Adrenal gland (tissue), 12 donors: ENCODE measurements around the gene PTBP3. TPM values are rescaled to one million over a fixed set of nuclear protein-coding genes. Genes with fewer than 3 reads are reported as not detected.
"Not testable (repeated sequence)": the region's sequence is repeated elsewhere in the genome, so short reads cannot be mapped to it uniquely, and the experiment has no call there.

Source experiments
- DNase-seq, 7 donors: peaks; one replicate each; pipeline ENCODE4 v3.0.0-alpha.2; 2019 to 2020
- H3K27ac ChIP-seq, 5 donors: fragments of 200-600 bp; sonication (generic) in 4 of 5; 1 replicate in 3 of 5; 2 replicates in 2 of 5; pipeline versions ENCODE4 v1.5.1 to v1.8.0; 2016 to 2020; ENCODE audit warnings: mild to moderate bottlenecking in 1 of 5
- H3K27me3 ChIP-seq: fragments of 200-600 bp; 2 replicates; pipeline ENCODE4 v1.8.0; 2021
- H3K36me3 ChIP-seq, 2 donors: fragments of 200-600 bp; replicated peaks in 1 of 2; 1 replicate in 1 of 2; 2 replicates in 1 of 2; pipeline versions ENCODE4 v1.5.1 to v1.8.0; 2018 to 2022
- H3K4me1 ChIP-seq, 2 donors: fragments of 200-600 bp; replicated peaks in 1 of 2; 1 replicate in 1 of 2; 2 replicates in 1 of 2; pipeline versions ENCODE4 v1.5.1 to v1.8.0; 2018 to 2021
- H3K4me3 ChIP-seq, 4 donors: fragments of 200-600 bp; sonication (generic) in 3 of 4; one replicate each; pipeline ENCODE4 v1.5.1; 2016 to 2018
- H3K9me3 ChIP-seq, 3 donors: fragments of 200-600 bp; sonication (generic) in 1 of 3; replicated peaks in 1 of 3; 1 replicate in 2 of 3; 2 replicates in 1 of 3; pipeline versions ENCODE4 v1.5.1 to v1.8.0; 2016 to 2021
- CTCF ChIP-seq, 6 experiments: fragments of 450-650 bp in 4 of 6; fragments of 200-600 bp in 2 of 6; sonication (generic) in 1 of 6; IDR thresholded peaks; 1 replicate in 5 of 6; 2 replicates in 1 of 6; pipeline versions ENCODE4 v1.5.1 to v1.8.0; 2016 to 2021; ENCODE audit warnings: antibody characterized with exemption in 6 of 6, mild to moderate bottlenecking in 2 of 6, moderate library complexity in 1 of 6
- POLR2A ChIP-seq, 2 donors: fragments of 450-650 bp; IDR thresholded peaks; one replicate each; pipeline ENCODE4 v1.6.1; 2017; ENCODE audit warnings: antibody characterized with exemption in 2 of 2, mild to moderate bottlenecking in 2 of 2, moderate library complexity in 1 of 2
- WGBS, 4 donors: extraction: QIAGEN DNeasy Blood & Tissue Kit in 2 of 4; methylation state at CpG; one replicate each; pipeline versions ENCODE4 v1.1.5 to v1.1.7; 2013 to 2017; 5-methylcytosine and 5-hydroxymethylcytosine counted together
- intact Hi-C, 2 donors: fragments of 100-400 bp; cut with DNase I; formaldehyde crosslinking; loops; one replicate each; pipeline versions ENCODE4 v1.14.1 to v1.15.0; 2022 to 2023
- polyA plus RNA-seq, 3 donors: library from polyadenylated mRNA; stranded (reverse); fragments of 200-250 nt in 2 of 3; fragments of 350-450 nt in 1 of 3; fragmentation: Illumina TruSeq in 1 of 3; extraction: RNeasy Lipid Tissue Mini Kit (QIAGEN cat#74804) in 1 of 3; gene quantifications; one replicate each; pipeline ENCODE4 v1.2.3, GENCODE V29; 2013 to 2014
- total RNA-seq, 9 donors: library from RNA; depleted of rRNA in 4 of 9; stranded (reverse); fragments of >200 nt in 4 of 9; fragments of 120-200 nt in 1 of 9; fragmentation: NEBNext Ultra II Directional in 1 of 9; extraction: Animal tissue kit (Norgen Biotek cat#: 25700) in 1 of 9; gene quantifications; one replicate each; pipeline versions ENCODE4 v1.1.0 to v1.2.4, GENCODE V29; 2013 to 2023
- donor health status: healthy with polysubstance abuse.
- donor health status: Bipolar disorder and iron deficiency.
- donor health status: DM: yes; HTN: yes; CAD: no.
- donor health status: DM: no; HTN: no; CAD: no.
- donor health status: DM: no; HTN: no; CAD: no.
- donor health status: DM: yes; HTN: yes; CAD: no.

The PTBP3 gene
- total and polyA plus RNA-seq, 12 donors = 4.4 to 56.6 (median 30.8) TPM

GRCh38 chr9:112268413-112268812 is 65.0 kb downstream of the PTBP3 start:
- WGBS, 4 donors = 91 to 97% (median 95%) methylated on average over 5 of the region's 5 CpGs
- intact Hi-C loops = no loop called here
- no peaks in the 10 kb centered on the region for H3K27me3 ChIP-seq
- no peak overlapping the region for H3K27ac ChIP-seq
- H3K4me1 ChIP-seq = peaks cover 13 to 17% of the 10 kb centered on the region in 2 donors
- DNase-seq = no peak
- TF ChIP-seq POLR2A (IDR thresholded peaks at IDR 0.05) = no peak
- TF ChIP-seq CTCF (IDR thresholded peaks at IDR 0.05) = no peak
- H3K9me3 ChIP-seq = no peaks in the 10 kb centered on the region
- H3K36me3 ChIP-seq = peaks cover 0 to 3% of the 10 kb centered on the region in 2 donors
- no peak overlapping the region for H3K4me3 ChIP-seq

- H3K27me3 ChIP-seq, intact Hi-C loops, H3K27ac ChIP-seq, H3K9me3 ChIP-seq, H3K36me3 ChIP-seq, DNase-seq, H3K4me3 ChIP-seq: not testable (repeated sequence)
- H3K4me1 ChIP-seq = peaks cover 18 to 24% of the 10 kb centered on the region in 2 donors
- WGBS, 4 donors = 97 to 99% (median 98%) methylated on average over 16 of the region's 16 CpGs
Measured at GRCh38 chr9:112267086-112267485, 66.3 kb downstream of the PTBP3 start.

- no peaks in the 10 kb centered on the region for H3K27me3 ChIP-seq
- no peaks in the 10 kb centered on the region for H3K9me3 ChIP-seq
- no peak overlapping the region for H3K27ac ChIP-seq
- intact Hi-C loops = no loop called here
- no peak for TF ChIP-seq CTCF (IDR thresholded peaks at IDR 0.05)
- TF ChIP-seq POLR2A (IDR thresholded peaks at IDR 0.05) = no peak
- no peak for DNase-seq
- H3K4me1 ChIP-seq = peaks cover 18 to 24% of the 10 kb centered on the region in 2 donors
- H3K4me3 ChIP-seq = no peak overlapping the region
- peaks cover 0 to 3% of the 10 kb centered on the region in 2 donors for H3K36me3 ChIP-seq
- 90 to 94% (median 93%) methylated on average over 9 of the region's 9 CpGs for WGBS, 4 donors
Measured at GRCh38 chr9:112265391-112265790, 68.0 kb downstream of the PTBP3 start.

DNA sequence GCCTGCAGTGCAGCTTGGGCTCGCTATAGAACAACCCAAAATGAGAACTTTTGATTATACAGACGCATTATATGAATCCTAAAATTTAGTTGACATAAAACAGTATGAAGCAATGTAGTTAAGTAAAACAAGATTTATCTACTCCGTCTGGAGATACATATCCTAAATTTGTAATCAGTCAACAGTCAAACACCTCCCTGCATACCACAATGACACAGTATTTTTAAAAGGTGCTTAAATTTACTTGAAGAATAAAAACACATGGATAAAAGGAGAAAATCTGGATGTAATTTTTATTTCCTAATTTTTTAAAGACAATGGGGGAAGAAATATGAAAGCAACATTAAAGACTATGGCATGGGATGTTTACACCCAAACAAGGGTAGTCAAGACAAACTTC is 70.8 kb downstream of the PTBP3 start:
- Histone ChIP-seq H3K27ac (no peak overlapping the region), H3K4me1 (peaks cover 18 to 24% of the 10 kb centered on the region in 2 donors), H3K36me3 (peaks cover 0 to 3% of the 10 kb centered on the region in 2 donors), H3K4me3 (no peak overlapping the region), H3K9me3 (no peaks in the 10 kb centered on the region), H3K27me3 (no peaks in the 10 kb centered on the region)
- TF ChIP-seq CTCF (IDR thresholded peaks at IDR 0.05) (no peak), POLR2A (IDR thresholded peaks at IDR 0.05) (no peak)
- DNase-seq = no peak
- WGBS, 4 donors = 88 to 96% (median 93%) methylated on average over 3 of the region's 3 CpGs
- intact Hi-C loops = no loop called here

- Histone ChIP-seq H3K4me1 (peaks cover 18 to 24% of the 10 kb centered on the region in 2 donors), H3K9me3 (no peaks in the 10 kb centered on the region), H3K4me3 (no peak overlapping the region), H3K27ac (no peak overlapping the region), H3K36me3 (no peaks in the 10 kb centered on the region), H3K27me3 (no peaks in the 10 kb centered on the region)
- TF ChIP-seq CTCF (IDR thresholded peaks at IDR 0.05) (no peak), POLR2A (IDR thresholded peaks at IDR 0.05) (no peak)
- WGBS, 4 donors = 92 to 96% (median 95%) methylated on average over 5 of the region's 5 CpGs
- no peak for DNase-seq
- intact Hi-C loops = no loop called here
Measured at GRCh38 chr9:112261133-112261532, 72.3 kb downstream of the PTBP3 start.
